LNCAP (cell line): ENCODE results near the gene KCTD21.

Source experiments
- TF ChIP-seq, protein P1 (sequence below): fragments of 450-650 bp; IDR thresholded peaks from 2 replicates; pipeline ENCODE4 v1.5.1; 2017; ENCODE audit warnings: mild to moderate bottlenecking

Gene KCTD21

GRCh38 chr11:78200553-78200952, 12.1 kb upstream of the KCTD21 start:
- TF ChIP-seq, protein P1, sequence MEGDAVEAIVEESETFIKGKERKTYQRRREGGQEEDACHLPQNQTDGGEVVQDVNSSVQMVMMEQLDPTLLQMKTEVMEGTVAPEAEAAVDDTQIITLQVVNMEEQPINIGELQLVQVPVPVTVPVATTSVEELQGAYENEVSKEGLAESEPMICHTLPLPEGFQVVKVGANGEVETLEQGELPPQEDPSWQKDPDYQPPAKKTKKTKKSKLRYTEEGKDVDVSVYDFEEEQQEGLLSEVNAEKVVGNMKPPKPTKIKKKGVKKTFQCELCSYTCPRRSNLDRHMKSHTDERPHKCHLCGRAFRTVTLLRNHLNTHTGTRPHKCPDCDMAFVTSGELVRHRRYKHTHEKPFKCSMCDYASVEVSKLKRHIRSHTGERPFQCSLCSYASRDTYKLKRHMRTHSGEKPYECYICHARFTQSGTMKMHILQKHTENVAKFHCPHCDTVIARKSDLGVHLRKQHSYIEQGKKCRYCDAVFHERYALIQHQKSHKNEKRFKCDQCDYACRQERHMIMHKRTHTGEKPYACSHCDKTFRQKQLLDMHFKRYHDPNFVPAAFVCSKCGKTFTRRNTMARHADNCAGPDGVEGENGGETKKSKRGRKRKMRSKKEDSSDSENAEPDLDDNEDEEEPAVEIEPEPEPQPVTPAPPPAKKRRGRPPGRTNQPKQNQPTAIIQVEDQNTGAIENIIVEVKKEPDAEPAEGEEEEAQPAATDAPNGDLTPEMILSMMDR: no peak

DNA sequence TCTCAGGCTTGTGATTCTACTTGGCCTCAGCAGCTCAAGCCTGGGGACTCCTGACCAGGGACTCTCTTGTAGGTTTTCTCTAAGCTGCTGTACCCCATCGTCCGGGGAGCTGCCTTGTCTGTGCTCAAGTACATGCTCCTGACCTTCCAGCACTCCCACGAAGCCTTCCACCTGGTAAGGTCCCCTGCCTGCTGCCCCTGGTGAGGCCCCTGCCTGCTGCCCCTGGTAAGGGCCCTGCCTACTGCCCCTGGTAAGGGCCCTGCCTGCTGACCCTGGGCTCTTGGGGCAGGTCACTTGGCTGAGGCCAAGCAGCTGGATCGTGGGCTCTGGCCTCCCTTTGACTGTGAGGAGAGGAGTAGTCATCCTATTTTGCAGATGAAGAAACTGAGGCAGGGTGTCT, 11.6 kb upstream of the KCTD21 start:
- TF ChIP-seq, protein P1: no peak

GRCh38 chr11:78199653-78200015, 11.2 kb upstream of the KCTD21 start:
- TF ChIP-seq, protein P1: no peak

DNA sequence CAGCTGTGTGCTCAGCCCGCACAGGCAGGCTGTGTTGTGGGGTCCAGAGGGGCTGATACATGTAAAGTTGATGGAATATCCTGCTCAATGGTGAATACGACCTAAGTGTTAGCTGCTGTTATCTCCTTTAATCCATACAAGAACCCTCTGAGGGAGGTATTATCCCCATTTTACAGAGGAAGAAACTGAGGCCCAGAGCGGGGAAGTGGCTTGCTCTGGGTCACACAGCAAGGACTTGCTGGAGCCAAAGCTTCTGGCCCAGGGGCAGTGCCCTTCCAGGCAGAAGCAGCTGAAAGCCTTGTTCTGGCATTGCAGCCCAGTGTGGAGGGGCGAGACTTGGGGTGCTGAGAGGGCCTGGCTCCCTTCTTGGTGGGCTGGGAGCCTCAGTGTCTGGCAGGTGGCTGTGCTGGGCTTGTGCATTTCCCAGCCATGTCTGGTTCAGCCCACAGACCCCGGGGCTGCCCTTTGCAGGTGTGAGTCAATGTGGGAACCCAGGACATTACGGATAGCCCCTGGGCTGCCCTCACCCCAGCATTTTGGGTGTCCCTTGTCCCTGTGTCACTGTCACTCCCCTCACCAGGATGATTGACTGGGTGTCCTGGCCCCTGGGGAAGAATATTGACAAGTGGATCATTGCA, 10.7 kb upstream of the KCTD21 start:
- TF ChIP-seq, protein P1: no peak

DNA sequence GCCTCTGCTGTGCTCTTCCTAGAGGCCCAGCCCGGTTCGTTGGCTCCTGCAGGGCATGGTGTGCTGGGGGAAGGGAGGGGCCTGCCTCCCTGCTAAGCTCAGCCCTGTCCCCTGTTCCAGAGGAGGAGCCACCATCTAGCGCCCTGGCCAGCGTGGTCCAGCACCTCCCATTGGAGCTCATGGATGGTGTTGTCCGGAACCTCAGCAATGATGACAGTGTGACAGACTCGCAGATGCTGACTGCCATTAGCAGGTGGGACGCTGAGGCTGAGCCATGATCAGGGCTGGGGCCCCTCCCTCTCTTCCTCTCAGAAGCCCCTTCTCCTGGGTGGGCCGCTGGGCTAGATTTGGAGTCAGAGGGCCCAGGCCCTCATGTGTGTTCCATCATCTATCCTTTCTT, 9.4 kb upstream of the KCTD21 start:
- TF ChIP-seq, protein P1: no peak

DNA sequence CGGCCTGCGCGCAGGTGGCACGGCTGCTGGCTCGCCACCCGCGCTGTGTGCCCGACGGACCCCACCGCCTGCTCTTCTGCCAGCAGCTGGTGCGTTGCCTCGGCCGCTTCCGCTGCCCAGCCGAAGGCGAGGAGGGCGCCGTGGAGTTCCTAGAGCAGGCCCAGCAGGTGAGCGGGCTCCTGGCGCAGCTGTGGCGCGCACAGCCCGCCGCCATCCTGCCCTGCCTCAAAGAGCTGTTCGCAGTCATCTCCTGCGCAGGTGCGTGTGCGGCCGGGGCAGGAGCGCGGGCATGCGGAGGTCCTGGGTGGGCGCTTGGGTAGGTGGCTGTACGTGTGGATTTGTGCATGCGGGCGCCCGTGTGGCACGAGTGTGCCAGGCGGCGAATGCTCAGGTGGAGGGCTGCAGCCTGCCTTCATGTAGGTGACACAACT, 8.2 kb upstream of the KCTD21 start:
- TF ChIP-seq, protein P1: no peak

- TF ChIP-seq, protein P1: no peak
These were observed 7.6 kb upstream of the KCTD21 start for GRCh38 chr11:78195917-78196560.
